RWPE1 (cell line): ENCODE results near the gene STEAP3.

ENCODE experiments used
- CTCF ChIA-PET: fragments of 350-600 bp; sonication (Branson Sonifier 250); formaldehyde crosslinking; extraction: SDS; loops from one replicate; lab custom pipeline; 2021; lab: Yijun Ruan, JAX
- POLR2A ChIA-PET: fragments of 400-600 bp; formaldehyde crosslinking; extraction: SDS; loops from one replicate; lab custom pipeline; 2020; ENCODE audit warnings: antibody characterized with exemption; ENCODE audit not compliant: low non-redundant PET; lab: Yijun Ruan, JAX
- DNase-seq: peaks from one replicate; pipeline ENCODE4 v3.0.0; 2012; ENCODE audit warnings: low spot score
- H3K27ac ChIP-seq: fragments of 450-650 bp; 2 replicates; pipeline ENCODE4 v1.5.1; 2017
- TF ChIP-seq, protein P1 (sequence below): fragments of 450-650 bp; conservative IDR thresholded peaks from 2 replicates; pipeline ENCODE4 v1.5.1; 2017; ENCODE audit warnings: low read depth, mild to moderate bottlenecking

The STEAP3 gene

GRCh38 chr2:119196301-119197125 lies 27.1 kb upstream of the STEAP3 start:
- DNase-seq = peak; percentile 46
- POLR2A ChIA-PET = no interaction called here
- TF ChIP-seq, protein P1, sequence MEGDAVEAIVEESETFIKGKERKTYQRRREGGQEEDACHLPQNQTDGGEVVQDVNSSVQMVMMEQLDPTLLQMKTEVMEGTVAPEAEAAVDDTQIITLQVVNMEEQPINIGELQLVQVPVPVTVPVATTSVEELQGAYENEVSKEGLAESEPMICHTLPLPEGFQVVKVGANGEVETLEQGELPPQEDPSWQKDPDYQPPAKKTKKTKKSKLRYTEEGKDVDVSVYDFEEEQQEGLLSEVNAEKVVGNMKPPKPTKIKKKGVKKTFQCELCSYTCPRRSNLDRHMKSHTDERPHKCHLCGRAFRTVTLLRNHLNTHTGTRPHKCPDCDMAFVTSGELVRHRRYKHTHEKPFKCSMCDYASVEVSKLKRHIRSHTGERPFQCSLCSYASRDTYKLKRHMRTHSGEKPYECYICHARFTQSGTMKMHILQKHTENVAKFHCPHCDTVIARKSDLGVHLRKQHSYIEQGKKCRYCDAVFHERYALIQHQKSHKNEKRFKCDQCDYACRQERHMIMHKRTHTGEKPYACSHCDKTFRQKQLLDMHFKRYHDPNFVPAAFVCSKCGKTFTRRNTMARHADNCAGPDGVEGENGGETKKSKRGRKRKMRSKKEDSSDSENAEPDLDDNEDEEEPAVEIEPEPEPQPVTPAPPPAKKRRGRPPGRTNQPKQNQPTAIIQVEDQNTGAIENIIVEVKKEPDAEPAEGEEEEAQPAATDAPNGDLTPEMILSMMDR = no peak
- no peak overlapping the region for H3K27ac ChIP-seq
- CTCF ChIA-PET = interaction anchor here (0.7 to 1.2 kb wide), 2 partner anchors 95 to 387 kb away, joined by 3 read pairs; no protein-coding TSS in a partner anchor

DNA sequence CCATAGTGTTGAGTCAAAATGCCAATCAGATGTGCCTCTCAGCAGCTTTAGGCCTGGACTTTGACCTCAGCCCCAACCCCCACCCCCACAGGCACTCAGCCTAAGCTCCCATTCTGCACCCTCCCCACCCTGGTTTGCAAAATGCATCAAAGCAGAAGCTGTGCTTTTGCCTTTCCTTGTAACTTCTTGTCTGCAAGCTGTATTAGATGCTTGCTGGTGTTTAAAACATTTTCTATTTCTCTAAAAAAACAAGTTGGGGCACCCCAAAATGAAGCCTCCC lies 26.6 kb upstream of the STEAP3 start:
- ChIA-PET CTCF (interaction anchor here (0.7 to 1.2 kb wide), 3 partner anchors 12 to 386 kb away, joined by 3 to 5 read pairs (median 3); no protein-coding TSS in a partner anchor), POLR2A (no interaction called here)
- TF ChIP-seq, protein P1 = no peak
- no peak overlapping the region for H3K27ac ChIP-seq
- DNase-seq = no peak

GRCh38 chr2:119197529-119198239 lies 25.9 kb upstream of the STEAP3 start:
- POLR2A ChIA-PET = no interaction called here
- TF ChIP-seq, protein P1 = no peak
- CTCF ChIA-PET = interaction anchor here (0.7 to 1.2 kb wide), 3 partner anchors 12 to 316 kb away, joined by 3 to 5 read pairs (median 3); no protein-coding TSS in a partner anchor
- DNase-seq = no peak
- no peak overlapping the region for H3K27ac ChIP-seq

GRCh38 chr2:119198240-119198840 lies 25.3 kb upstream of the STEAP3 start:
- CTCF ChIA-PET = interaction anchor here (1.0 to 1.2 kb wide), 2 partner anchors 93 to 316 kb away, joined by 3 read pairs; no protein-coding TSS in a partner anchor
- no peak for DNase-seq
- TF ChIP-seq, protein P1 = no peak
- POLR2A ChIA-PET = no interaction called here
- H3K27ac ChIP-seq = no peak overlapping the region

GRCh38 chr2:119201815-119202214 lies 21.8 kb upstream of the STEAP3 start:
- no peak for DNase-seq
- ChIA-PET CTCF (no interaction called here), POLR2A (no interaction called here)
- no peak overlapping the region for H3K27ac ChIP-seq
- TF ChIP-seq, protein P1 = no peak

DNA sequence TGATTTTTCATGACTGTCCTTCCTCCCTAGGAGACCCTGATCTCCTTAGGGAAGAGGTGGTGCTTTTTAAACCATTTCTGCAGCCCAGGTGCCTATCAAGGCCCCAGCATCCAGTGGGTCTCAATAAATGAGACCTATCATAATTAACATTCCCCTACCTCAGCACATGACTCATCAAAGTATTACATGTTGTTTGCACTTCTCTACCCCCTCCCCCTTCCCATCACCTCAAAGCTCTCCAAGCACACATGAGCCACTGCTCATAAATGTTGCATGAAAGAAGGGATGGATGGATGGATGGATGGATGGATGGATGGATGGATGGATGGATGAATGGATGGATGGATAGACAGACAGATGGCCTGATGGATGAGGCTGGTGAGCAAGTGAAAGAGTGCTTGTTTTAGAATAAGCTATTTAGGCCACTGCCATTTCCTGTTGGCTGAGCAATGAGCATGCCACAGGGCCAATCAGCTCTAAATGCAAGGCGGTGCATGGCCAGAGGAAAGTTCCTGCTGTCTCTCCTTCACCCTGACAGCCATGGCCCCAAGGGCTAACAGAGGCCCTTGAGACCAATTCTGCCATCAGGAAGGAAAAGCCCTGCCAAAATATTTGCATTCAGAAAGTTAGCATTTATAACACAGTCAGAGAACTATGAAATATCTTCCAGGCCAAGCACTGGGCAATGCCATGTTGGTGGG lies 20.9 kb upstream of the STEAP3 start:
- ChIA-PET POLR2A (no interaction called here), CTCF (interaction anchor here (0.7 kb wide), 1 partner anchor 1117 kb away, joined by 4 read pairs; no protein-coding TSS in a partner anchor)
- TF ChIP-seq, protein P1 = no peak

More for the DNA sequence above, 20.9 kb upstream of the STEAP3 start:
- DNase-seq = no peak
- H3K27ac ChIP-seq = no peak overlapping the region
